ENCODE results near the gene MC2R. TPM values are rescaled to one million over a fixed set of nuclear protein-coding genes. Genes with fewer than 3 reads are reported as not detected.

Gene MC2R
- total and polyA plus RNA-seq, 2 experiments from 2014 or later: not detected

DNA sequence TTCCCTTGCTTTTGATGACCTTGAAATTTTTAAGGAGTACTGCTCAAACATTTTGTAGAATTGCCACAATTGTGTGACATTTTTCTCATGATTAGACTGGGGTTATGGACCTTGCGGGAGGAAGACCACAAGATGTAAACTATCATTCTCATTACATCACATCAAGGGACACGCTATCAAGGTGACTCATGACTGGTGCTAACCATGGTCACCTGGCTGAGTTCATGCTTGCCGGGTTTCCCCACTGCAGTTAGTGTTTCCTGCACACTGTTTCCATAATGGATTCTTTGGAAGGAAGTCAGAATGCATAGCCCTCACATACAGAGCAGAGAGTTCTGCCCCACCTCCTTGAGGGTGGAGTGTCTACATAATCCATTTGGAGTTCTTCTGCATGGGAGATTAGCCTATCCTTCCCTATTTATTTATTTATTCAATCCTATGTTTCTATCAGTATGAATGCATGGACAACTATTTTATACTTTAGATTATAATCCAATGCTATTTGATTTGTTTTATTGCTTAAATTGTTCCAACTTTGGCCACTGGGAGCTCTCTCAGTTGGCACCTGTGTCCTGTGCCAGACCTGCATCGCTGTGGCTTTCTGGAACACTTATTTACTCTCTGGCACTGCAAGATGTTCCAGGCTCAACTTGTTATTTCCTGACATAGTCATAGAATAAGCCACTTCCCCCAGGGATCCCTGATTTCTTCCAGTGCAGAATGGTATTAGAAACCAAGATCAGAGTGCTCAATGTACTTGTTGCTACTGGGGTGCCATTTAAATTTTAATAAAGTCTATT lies 6.0 kb downstream of the MC2R start:
- Histone ChIP-seq H2AFZ (no peak overlapping the region), H3K4me3 (no peak overlapping the region), H3K27ac (no peak overlapping the region), H3K4me2 (no peak overlapping the region), H3K27me3 (no peaks in the 10 kb centered on the region), H3K9me2 (replicated peaks; ENCODE audit: insufficient read depth) (no peaks in the 10 kb centered on the region), H3K79me2 (no peaks in the 10 kb centered on the region), H3K9me3 (ENCODE audit: low read depth) (no peaks in the 10 kb centered on the region), H3K36me3 (replicated peaks; ENCODE audit: insufficient read depth, low read depth) (no peaks in the 10 kb centered on the region), H4K20me1 (ENCODE audit: insufficient read depth, poor library complexity, severe bottlenecking) (no peaks in the 10 kb centered on the region), H3K4me1 (ENCODE audit: insufficient read depth) (no peaks in the 10 kb centered on the region)
- TF ChIP-seq, protein P1, sequence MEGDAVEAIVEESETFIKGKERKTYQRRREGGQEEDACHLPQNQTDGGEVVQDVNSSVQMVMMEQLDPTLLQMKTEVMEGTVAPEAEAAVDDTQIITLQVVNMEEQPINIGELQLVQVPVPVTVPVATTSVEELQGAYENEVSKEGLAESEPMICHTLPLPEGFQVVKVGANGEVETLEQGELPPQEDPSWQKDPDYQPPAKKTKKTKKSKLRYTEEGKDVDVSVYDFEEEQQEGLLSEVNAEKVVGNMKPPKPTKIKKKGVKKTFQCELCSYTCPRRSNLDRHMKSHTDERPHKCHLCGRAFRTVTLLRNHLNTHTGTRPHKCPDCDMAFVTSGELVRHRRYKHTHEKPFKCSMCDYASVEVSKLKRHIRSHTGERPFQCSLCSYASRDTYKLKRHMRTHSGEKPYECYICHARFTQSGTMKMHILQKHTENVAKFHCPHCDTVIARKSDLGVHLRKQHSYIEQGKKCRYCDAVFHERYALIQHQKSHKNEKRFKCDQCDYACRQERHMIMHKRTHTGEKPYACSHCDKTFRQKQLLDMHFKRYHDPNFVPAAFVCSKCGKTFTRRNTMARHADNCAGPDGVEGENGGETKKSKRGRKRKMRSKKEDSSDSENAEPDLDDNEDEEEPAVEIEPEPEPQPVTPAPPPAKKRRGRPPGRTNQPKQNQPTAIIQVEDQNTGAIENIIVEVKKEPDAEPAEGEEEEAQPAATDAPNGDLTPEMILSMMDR (IDR thresholded peaks at IDR 0.05; ENCODE audit: poor library complexity): no peak
- TF ChIP-seq EZH2phosphoT487 (IDR thresholded peaks at IDR 0.05; ENCODE audit: low read depth, severe bottlenecking, unreplicated experiment) (no peak), EZH2 (IDR thresholded peaks at IDR 0.05; ENCODE audit: borderline replicate concordance) (no peak)
- no peak for DNase-seq (ENCODE audit: low spot score)
- 95% methylated on average over 4 of the region's 4 CpGs for WGBS (ENCODE audit: low lambda C conversion rate, missing lambda C conversion rate)

DNA sequence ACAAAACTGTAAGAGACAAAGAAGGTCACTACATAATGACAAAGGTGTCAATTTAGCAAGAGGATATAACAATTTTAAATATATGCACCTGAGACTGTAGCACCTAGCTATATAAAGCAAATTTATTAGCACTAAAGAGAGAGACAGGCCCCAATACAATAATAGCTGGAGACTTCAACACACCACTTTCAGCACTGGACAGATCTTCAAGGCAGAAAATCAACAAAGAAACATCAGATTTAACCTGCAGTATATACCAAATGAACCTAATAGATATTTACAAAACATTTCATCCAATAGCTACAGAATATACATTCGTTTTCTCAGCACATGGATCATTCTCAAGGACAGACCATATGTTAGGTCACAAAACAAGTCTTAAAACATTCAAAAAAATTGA lies 14.7 kb downstream of the MC2R start:
- WGBS (ENCODE audit: low lambda C conversion rate, missing lambda C conversion rate): 31% methylated on average over 1 of the region's 1 CpG
- Histone ChIP-seq H2AFZ (no peak overlapping the region), H3K9me3 (ENCODE audit: low read depth) (no peaks in the 10 kb centered on the region), H3K4me2 (no peak overlapping the region), H4K20me1 (ENCODE audit: insufficient read depth, poor library complexity, severe bottlenecking) (no peaks in the 10 kb centered on the region), H3K4me3 (no peak overlapping the region), H3K27ac (no peak overlapping the region), H3K27me3 (no peaks in the 10 kb centered on the region), H3K79me2 (no peaks in the 10 kb centered on the region), H3K9me2 (replicated peaks; ENCODE audit: insufficient read depth) (no peaks in the 10 kb centered on the region), H3K4me1 (ENCODE audit: insufficient read depth) (no peaks in the 10 kb centered on the region), H3K36me3 (replicated peaks; ENCODE audit: insufficient read depth, low read depth) (no peaks in the 10 kb centered on the region)
- no peak for DNase-seq (ENCODE audit: low spot score)
- TF ChIP-seq EZH2phosphoT487 (IDR thresholded peaks at IDR 0.05; ENCODE audit: low read depth, severe bottlenecking, unreplicated experiment): no peak
- TF ChIP-seq, protein P1 (IDR thresholded peaks at IDR 0.05; ENCODE audit: poor library complexity): no peak

DNA sequence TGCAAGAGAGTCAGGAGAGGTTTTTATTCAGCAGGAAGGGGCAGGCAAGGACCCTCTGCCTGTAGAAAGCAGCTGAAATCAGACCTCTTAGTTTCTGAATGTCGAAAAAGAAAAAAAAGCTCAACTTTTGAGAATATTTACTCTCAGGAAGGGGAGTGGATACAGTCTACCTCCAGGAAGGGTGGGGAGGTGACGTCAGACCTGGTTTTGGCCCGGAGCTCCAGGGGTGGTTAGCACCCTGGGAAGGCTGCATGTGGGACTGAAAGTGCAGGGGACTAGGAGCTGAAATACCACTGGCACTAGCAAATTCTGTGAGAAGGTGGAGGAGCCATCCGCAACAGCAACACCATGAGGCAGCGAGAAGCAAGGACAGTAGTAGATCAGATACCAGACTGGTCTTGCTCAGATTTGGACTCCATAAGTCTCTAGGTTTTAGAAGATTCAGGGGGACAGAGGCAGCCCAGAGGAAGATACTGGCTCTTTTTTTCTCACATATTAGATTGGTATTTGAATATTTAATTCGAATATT lies 19.8 kb downstream of the MC2R start:
- WGBS (ENCODE audit: low lambda C conversion rate, missing lambda C conversion rate): 83% methylated on average over 6 of the region's 6 CpGs
- no peaks in the 10 kb centered on the region for H3K9me3 ChIP-seq (ENCODE audit: low read depth)
- H3K9me2 ChIP-seq (replicated peaks; ENCODE audit: insufficient read depth): no peaks in the 10 kb centered on the region
- no peak for DNase-seq (ENCODE audit: low spot score)
- no peak overlapping the region for H3K4me3 ChIP-seq
- no peak overlapping the region for H3K27ac ChIP-seq
- H3K4me2 ChIP-seq: no peak overlapping the region
- no peaks in the 10 kb centered on the region for H3K79me2 ChIP-seq
- H3K36me3 ChIP-seq (replicated peaks; ENCODE audit: insufficient read depth, low read depth): no peaks in the 10 kb centered on the region
- H4K20me1 ChIP-seq (ENCODE audit: insufficient read depth, poor library complexity, severe bottlenecking): no peaks in the 10 kb centered on the region
- no peak overlapping the region for H2AFZ ChIP-seq
- H3K27me3 ChIP-seq: no peaks in the 10 kb centered on the region
- TF ChIP-seq, protein P1 (IDR thresholded peaks at IDR 0.05; ENCODE audit: poor library complexity): no peak
- TF ChIP-seq EZH2phosphoT487 (IDR thresholded peaks at IDR 0.05; ENCODE audit: low read depth, severe bottlenecking, unreplicated experiment): no peak
- no peak for TF ChIP-seq EZH2 (IDR thresholded peaks at IDR 0.05; ENCODE audit: borderline replicate concordance)
- H3K4me1 ChIP-seq (ENCODE audit: insufficient read depth): no peaks in the 10 kb centered on the region
